H1 (cell line): Measurements from ENCODE around the gene EPDR1. TPM values are rescaled to one million over a fixed set of nuclear protein-coding genes. Genes with fewer than 3 reads are reported as not detected.

ENCODE experiments used
- CTCF ChIA-PET: fragments of 300-600 bp; sonication (Branson Sonifier 250); formaldehyde crosslinking; loops from one replicate; lab custom pipeline; 2021; ENCODE audit not compliant: partially characterized antibody; lab: Charles Lee
- POLR2A ChIA-PET: fragments of 300-600 bp; sonication (Branson Sonifier 250); formaldehyde crosslinking; loops from one replicate; lab custom pipeline; 2021; ENCODE audit warnings: inconsistent platforms; ENCODE audit not compliant: partially characterized antibody; lab: Charles Lee
- DNase-seq, 2 experiments: peaks; one replicate each; pipeline versions ENCODE4 v3.0.0 to v3.0.0-alpha.2; 2010 to 2022; ENCODE audit warnings: low spot score in 2 of 2, low read depth in 1 of 2, mixed read lengths in 1 of 2
- FAIRE-seq: peaks from 2 replicates; lab custom pipeline; 2011; peaks lifted over from hg19 to GRCh38; lab: Jason Lieb, UNC
- H2AFZ ChIP-seq: 2 replicates; pipeline ENCODE4 v1.8.1; 2012; ENCODE audit warnings: low read length, inconsistent platforms
- H2AK5ac ChIP-seq: 2 replicates; pipeline ENCODE4 v1.6.1; 2013; ENCODE audit warnings: low read depth, low read length
- H2BK120ac ChIP-seq: replicated peaks from 2 replicates; pipeline ENCODE3; 2013; ENCODE audit warnings: low read depth, low read length, inconsistent platforms
- H2BK12ac ChIP-seq: 2 replicates; pipeline ENCODE4 v1.6.1; 2013; ENCODE audit warnings: low read depth, low read length
- H2BK15ac ChIP-seq: 2 replicates; pipeline ENCODE4 v1.6.1; 2013; ENCODE audit warnings: low read length
- H2BK20ac ChIP-seq: 2 replicates; pipeline ENCODE4 v1.6.1; 2013; ENCODE audit warnings: low read length
- H2BK5ac ChIP-seq: 2 replicates; pipeline ENCODE4 v1.6.1; 2013; ENCODE audit warnings: low read depth, low read length
- H3K14ac ChIP-seq: 2 replicates; pipeline ENCODE4 v1.6.1; 2013; ENCODE audit warnings: inconsistent platforms; ENCODE audit not compliant: insufficient read length
- H3K18ac ChIP-seq: 2 replicates; pipeline ENCODE4 v1.6.1; 2013; ENCODE audit warnings: low read length; ENCODE audit errors: extremely low read depth
- H3K23ac ChIP-seq: 2 replicates; pipeline ENCODE4 v1.6.1; 2013; ENCODE audit warnings: inconsistent platforms; ENCODE audit not compliant: insufficient read length
- H3K23me2 ChIP-seq: 2 replicates; pipeline ENCODE4 v1.6.1; 2013; ENCODE audit warnings: low read depth, low read length
- H3K27ac ChIP-seq: 2 replicates; pipeline ENCODE4 v1.6.1; 2011; ENCODE audit warnings: low read depth, low read length, inconsistent platforms
- H3K27me3 ChIP-seq, 4 experiments: replicated peaks in 1 of 4; 1 replicate in 1 of 4; 2 replicates in 3 of 4; pipeline versions ENCODE4 v1.6.1 to v1.8.1; 2011 to 2013; ENCODE audit warnings: low read length in 3 of 4, mild to moderate bottlenecking in 3 of 4, inconsistent platforms in 2 of 4, mixed read lengths in 2 of 4, moderate library complexity in 1 of 4; ENCODE audit not compliant: control insufficient read depth in 3 of 4, insufficient read depth in 3 of 4; ENCODE audit errors: extremely low read depth in 1 of 4
- H3K36me3 ChIP-seq, 4 experiments: 2 replicates each; pipeline versions ENCODE4 v1.6.1 to v1.8.1; 2011 to 2013; ENCODE audit warnings: mild to moderate bottlenecking in 4 of 4, low read length in 3 of 4, moderate library complexity in 2 of 4, control low read depth in 1 of 4, inconsistent platforms in 1 of 4; ENCODE audit not compliant: insufficient read depth in 4 of 4, control insufficient read depth in 2 of 4
- H3K4ac ChIP-seq: replicated peaks from 2 replicates; pipeline ENCODE3; 2013; ENCODE audit warnings: low read length, low read depth, mixed read lengths, inconsistent platforms; ENCODE audit not compliant: insufficient read length
- H3K4me1 ChIP-seq, 4 experiments: replicated peaks in 1 of 4; 1 replicate in 1 of 4; 2 replicates in 3 of 4; pipeline versions ENCODE4 v1.6.1 to v1.8.1; 2011 to 2013; ENCODE audit warnings: low read length in 3 of 4, inconsistent platforms in 2 of 4, mixed read lengths in 1 of 4; ENCODE audit not compliant: insufficient read depth in 4 of 4, control insufficient read depth in 3 of 4
- H3K4me2 ChIP-seq, 2 experiments: 2 replicates each; pipeline versions ENCODE4 v1.6.1 to v1.8.1; 2011 to 2013; ENCODE audit warnings: low read depth in 2 of 2, low read length in 2 of 2, control low read depth in 1 of 2, inconsistent platforms in 1 of 2, mild to moderate bottlenecking in 1 of 2; ENCODE audit not compliant: insufficient read depth in 1 of 2
- H3K4me3 ChIP-seq, 4 experiments: fragments of 200-600, 300-600 bp in 1 of 4; sonication (generic), shearing (Covaris generic), sonication (Bioruptor Twin) in 1 of 4; 2 replicates each; pipeline versions ENCODE4 v1.5.1 to v1.8.1; 2011 to 2016; ENCODE audit warnings: low read length in 4 of 4, low read depth in 3 of 4, control low read depth in 2 of 4, inconsistent platforms in 2 of 4, mild to moderate bottlenecking in 2 of 4, mixed read lengths in 1 of 4, moderate library complexity in 1 of 4; ENCODE audit not compliant: insufficient read depth in 2 of 4; ENCODE audit errors: extremely low read depth in 1 of 4
- H3K56ac ChIP-seq: replicated peaks from 2 replicates; pipeline ENCODE3; 2013; ENCODE audit warnings: low read depth, mild to moderate bottlenecking, mixed read lengths, low read length, inconsistent platforms; ENCODE audit not compliant: insufficient read length
- H3K79me1 ChIP-seq: 2 replicates; pipeline ENCODE4 v1.6.1; 2013; ENCODE audit warnings: low read depth, low read length, control low read depth
- H3K79me2 ChIP-seq, 2 experiments: 2 replicates each; pipeline versions ENCODE4 v1.6.1 to v1.8.1; 2012 to 2013; ENCODE audit warnings: low read length in 2 of 2, mild to moderate bottlenecking in 2 of 2, inconsistent platforms in 1 of 2; ENCODE audit not compliant: insufficient read depth in 2 of 2, control insufficient read depth in 1 of 2
- H3K9ac ChIP-seq, 4 experiments: replicated peaks in 1 of 4; 1 replicate in 1 of 4; 2 replicates in 3 of 4; pipeline versions ENCODE4 v1.6.1 to v1.8.1; 2011 to 2013; ENCODE audit warnings: low read depth in 3 of 4, low read length in 3 of 4, control low read depth in 2 of 4, mild to moderate bottlenecking in 2 of 4, moderate library complexity in 2 of 4, inconsistent platforms in 1 of 4; ENCODE audit errors: extremely low read depth in 1 of 4
- H3K9me3 ChIP-seq, 2 experiments: 2 replicates each; pipeline versions ENCODE4 v1.6.1 to v1.8.1; 2012 to 2013; ENCODE audit warnings: mild to moderate bottlenecking in 2 of 2, moderate library complexity in 2 of 2, control low read depth in 1 of 2, inconsistent platforms in 1 of 2, low read depth in 1 of 2, low read length in 1 of 2, mixed read lengths in 1 of 2; ENCODE audit not compliant: insufficient read depth in 2 of 2
- H4K20me1 ChIP-seq, 2 experiments: replicated peaks in 1 of 2; 2 replicates each; pipeline versions ENCODE3 to v1.8.1; 2011 to 2013; ENCODE audit warnings: inconsistent platforms in 2 of 2, low read length in 2 of 2, mild to moderate bottlenecking in 1 of 2; ENCODE audit not compliant: insufficient read depth in 2 of 2, control insufficient read depth in 1 of 2
- H4K5ac ChIP-seq: 2 replicates; pipeline ENCODE4 v1.6.1; 2013; ENCODE audit warnings: low read length, low read depth, mixed read lengths, inconsistent platforms; ENCODE audit not compliant: insufficient read length
- H4K8ac ChIP-seq: 2 replicates; pipeline ENCODE4 v1.8.0; 2013; ENCODE audit warnings: mild to moderate bottlenecking, moderate library complexity, low read length, inconsistent platforms; ENCODE audit not compliant: insufficient read depth; ENCODE audit errors: extremely low read depth
- H4K91ac ChIP-seq: replicated peaks from 2 replicates; pipeline ENCODE3; 2013; ENCODE audit warnings: low read length, mixed read lengths, inconsistent platforms; ENCODE audit not compliant: insufficient read length
- CHD1 ChIP-seq: IDR thresholded peaks from 2 replicates; pipeline ENCODE4 v1.6.1; 2012; ENCODE audit warnings: low read depth, low read length, improper control_type of control experiment
- CTBP2 ChIP-seq: IDR thresholded peaks from 2 replicates; pipeline ENCODE4 v1.7.0; 2011; ENCODE audit warnings: borderline replicate concordance, mild to moderate bottlenecking, moderate library complexity, mixed read lengths, low read length; ENCODE audit not compliant: insufficient read depth, insufficient read length
- EZH2 ChIP-seq: fragments of 200-600 bp; sonication (generic); IDR thresholded peaks from 2 replicates; pipeline ENCODE4 v1.7.1; 2012; ENCODE audit warnings: low read depth, mild to moderate bottlenecking, moderate library complexity, low read length, inconsistent platforms; ENCODE audit not compliant: severe bottlenecking
- KDM4A ChIP-seq: IDR thresholded peaks from one replicate; pipeline ENCODE4 v1.7.1; 2012; ENCODE audit warnings: low read depth, mild to moderate bottlenecking, moderate library complexity, low read length, inconsistent platforms; ENCODE audit not compliant: severe bottlenecking
- KDM5A ChIP-seq: fragments of 200-600 bp; IDR thresholded peaks from 2 replicates; pipeline ENCODE4 v1.7.1; 2012; ENCODE audit warnings: mild to moderate bottlenecking, low read length, inconsistent platforms, mixed read lengths
- MAFK ChIP-seq: IDR thresholded peaks from 2 replicates; pipeline ENCODE4 v1.6.1; 2012; ENCODE audit warnings: low read depth, mild to moderate bottlenecking, improper control_type of control experiment, low read length
- NANOG ChIP-seq: IDR thresholded peaks from 2 replicates; pipeline ENCODE4 v1.6.1; 2011; ENCODE audit warnings: low read length, low read depth, mild to moderate bottlenecking, inconsistent platforms; ENCODE audit not compliant: insufficient read depth, poor library complexity, severe bottlenecking
- NRF1 ChIP-seq: IDR thresholded peaks from 2 replicates; pipeline ENCODE4 v1.6.1; 2011; ENCODE audit warnings: mild to moderate bottlenecking, low read depth, low read length, improper control_type of control experiment
- RBBP5 ChIP-seq: IDR thresholded peaks from 2 replicates; pipeline ENCODE4 v1.7.1; 2012; ENCODE audit warnings: low read depth, mild to moderate bottlenecking, inconsistent platforms, low read length, moderate library complexity, borderline replicate concordance
- RFX5 ChIP-seq: IDR thresholded peaks from 2 replicates; pipeline ENCODE4 v1.6.1; 2011; ENCODE audit warnings: low read depth, low read length, improper control_type of control experiment, borderline replicate concordance
- SIRT6 ChIP-seq: IDR thresholded peaks from one replicate; pipeline ENCODE4 v1.7.1; 2012; ENCODE audit warnings: low read length, inconsistent platforms
- TAF1 ChIP-seq: IDR thresholded peaks from 2 replicates; pipeline ENCODE4 v1.6.1; 2011; ENCODE audit warnings: mild to moderate bottlenecking, low read depth, low read length
- TBP ChIP-seq: IDR thresholded peaks from 2 replicates; pipeline ENCODE4 v1.6.1; 2011; ENCODE audit warnings: low read depth, low read length, improper control_type of control experiment
- YY1 ChIP-seq: IDR thresholded peaks from 2 replicates; pipeline ENCODE4 v1.6.1; 2011; ENCODE audit warnings: low read depth, mild to moderate bottlenecking, low read length
- WGBS, 2 experiments: shearing (Covaris generic) in 1 of 2; methylation state at CpG; one replicate each; pipeline versions ENCODE4 v1.1.6 to v1.1.7; 2013 to 2015; ENCODE audit warnings: low lambda C conversion rate in 2 of 2, mixed read lengths in 2 of 2, inconsistent platforms in 1 of 2, low coverage in 1 of 2, missing lambda C conversion rate in 1 of 2; ENCODE audit not compliant: insufficient replicate concordance in 2 of 2, insufficient coverage in 1 of 2, insufficient read length in 1 of 2; ENCODE audit errors: extremely low coverage in 1 of 2, missing lambda C conversion rate in 1 of 2; 5-methylcytosine and 5-hydroxymethylcytosine counted together
- polyA plus RNA-seq, 7 experiments: library from polyadenylated mRNA; depleted of rRNA in 3 of 7; stranded (reverse) in 5 of 7; unstranded in 2 of 7; fragments of >200 nt in 5 of 7; fragments of 200-250 nt in 2 of 7; gene quantifications; 1 replicate in 5 of 7; 2 replicates in 1 of 7; 4 replicates in 1 of 7; pipeline versions ENCODE4 v1.2.1 to v1.2.3, GENCODE V29; 2011 to 2013; ENCODE audit warnings: missing spikeins in 2 of 7, mixed read lengths in 2 of 7
- total RNA-seq: library from RNA; stranded (reverse); fragmentation: NEBNext Ultra II Directional; extraction: Animal tissue kit (Norgen Biotek cat#: 25700); gene quantifications from 2 replicates; pipeline ENCODE4 v1.2.1, GENCODE V29; 2021

EPDR1 gene
- total and polyA plus RNA-seq, 2 of the 8 experiments (the other 6 are each of a cell fraction or from before 2014, with no cell fraction given): 6.4 to 8.2 TPM

- DNase-seq (no peak), FAIRE-seq (no peak)
- Histone ChIP-seq H4K20me1 (no peaks in the 10 kb centered on the region), H2BK5ac (no peak overlapping the region), H2BK15ac (no peak overlapping the region), H3K79me1 (no peaks in the 10 kb centered on the region), H3K79me2 (no peaks in the 10 kb centered on the region), H4K91ac (no peak overlapping the region), H3K4me3 (no peak overlapping the region), H3K27me3 (no peaks in the 10 kb centered on the region), H3K4me2 (no peak overlapping the region), H3K23me2 (no peaks in the 10 kb centered on the region), H4K5ac (no peak overlapping the region), H3K36me3 (0 out of 8 replicates have a peak, but pooled peaks cover 0 to 2% (median 0%) of the 10 kb centered on the region in 4 experiments), H3K9me3 (peaks cover 0 to 3% of the 10 kb centered on the region in 2 experiments; a peak in 2 of 4 replicates), H3K23ac (no peak overlapping the region), H2BK120ac (no peak overlapping the region), H3K14ac (no peak overlapping the region), H2AK5ac (no peak overlapping the region), H3K18ac (no peak overlapping the region), H2BK20ac (no peak overlapping the region), H3K4ac (no peak overlapping the region), H3K56ac (no peak overlapping the region), H4K8ac (no peak overlapping the region), H2AFZ (no peak overlapping the region), H2BK12ac (no peak overlapping the region), H3K27ac (no peak overlapping the region), H3K4me1 (no peaks in the 10 kb centered on the region), H3K9ac (no peak overlapping the region)
- TF ChIP-seq CHD1 (no peak), TBP (no peak), NRF1 (no peak), RFX5 (no peak), SIRT6 (no peak), MAFK (no peak), TAF1 (no peak), RBBP5 (no peak), KDM5A (no peak), CTBP2 (no peak), KDM4A (no peak), YY1 (no peak), EZH2 (no peak), NANOG (no peak)
- POLR2A ChIA-PET: interaction anchor here (0.6 kb wide), 1 partner anchor 25 kb away, joined by 5 read pairs; no protein-coding TSS in a partner anchor
- CTCF ChIA-PET: interaction anchor here (0.6 to 2.6 kb wide), 3 partner anchors 8 to 307 kb away, joined by 4 to 15 read pairs (median 7); partner anchors contain the start of genes EPDR1 and SFRP4
- 87% methylated on average over 4 of the region's 4 CpGs; no CpG with 5 or more reads in 1 of the 2 experiments for WGBS, 2 experiments
Measured at GRCh38 chr7:37928878-37929277, 8.4 kb downstream of the EPDR1 start.
